B cell (primary cell): Measurements from ENCODE around the gene GPR61. TPM values are rescaled to one million over a fixed set of nuclear protein-coding genes. Genes with fewer than 3 reads are reported as not detected.

Source experiments
- ATAC-seq: fragments of 200-7000 bp; cut with Tn5 transposase; one replicate; pipeline ENCODE4 v1.10.0; 2021; ENCODE audit warnings: low read depth, mild to moderate bottlenecking, moderate number of reproducible peaks, moderate library complexity
- CTCF ChIA-PET: fragments of 350-600 bp; sonication (Branson Sonifier 250); formaldehyde crosslinking; loops from one replicate; lab custom pipeline; 2021; ENCODE audit warnings: antibody characterized with exemption, inconsistent platforms; lab: Charles Lee
- POLR2A ChIA-PET: fragments of 350-600 bp; sonication (Branson Sonifier 250); formaldehyde crosslinking; loops from one replicate; lab custom pipeline; 2021; ENCODE audit warnings: antibody characterized with exemption; lab: Charles Lee
- DNase-seq: peaks from one replicate; pipeline ENCODE4 v3.0.0; 2013
- H2AFZ ChIP-seq: 2 replicates; pipeline ENCODE4 v1.6.1; 2012; ENCODE audit warnings: mild to moderate bottlenecking, low read depth, low read length; ENCODE audit not compliant: insufficient read depth, poor library complexity, severe bottlenecking
- H3K27ac ChIP-seq, 2 donors: 1 replicate in 1 of 2; 2 replicates in 1 of 2; pipeline ENCODE4 v1.5.1; 2012 to 2013; ENCODE audit warnings: low read length in 2 of 2, mild to moderate bottlenecking in 2 of 2, moderate library complexity in 1 of 2
- H3K27me3 ChIP-seq, 4 experiments: fragments of 200-600 bp in 1 of 4; sonication (generic) in 1 of 4; replicated peaks in 1 of 4; 1 replicate in 2 of 4; 2 replicates in 2 of 4; pipeline versions ENCODE4 v1.6.1 to v1.7.0; 2013 to 2016; ENCODE audit warnings: low read length in 3 of 4, mild to moderate bottlenecking in 2 of 4, mixed read lengths in 1 of 4, moderate library complexity in 1 of 4; ENCODE audit not compliant: insufficient read depth in 4 of 4, control insufficient read depth in 3 of 4; ENCODE audit errors: control extremely low read depth in 1 of 4
- H3K36me3 ChIP-seq, 2 experiments: replicated peaks in 1 of 2; 1 replicate in 1 of 2; 2 replicates in 1 of 2; pipeline versions ENCODE4 v1.6.1 to v1.7.1; 2013; ENCODE audit warnings: low read length in 1 of 2; ENCODE audit not compliant: insufficient read depth in 2 of 2, control insufficient read depth in 1 of 2; ENCODE audit errors: control extremely low read depth in 1 of 2, extremely low read depth in 1 of 2
- H3K4me1 ChIP-seq, 2 donors: fragments of 200-600 bp in 1 of 2; sonication (generic) in 1 of 2; 1 replicate in 1 of 2; 2 replicates in 1 of 2; pipeline versions ENCODE4 v1.5.1 to v1.6.1; 2013 to 2017; ENCODE audit warnings: low read length in 2 of 2; ENCODE audit not compliant: control insufficient read depth in 2 of 2, insufficient read depth in 2 of 2
- H3K4me2 ChIP-seq: replicated peaks from 2 replicates; pipeline ENCODE3; 2012; ENCODE audit warnings: mild to moderate bottlenecking, low read depth, low read length; ENCODE audit not compliant: poor library complexity, severe bottlenecking
- H3K4me3 ChIP-seq, 5 experiments: fragments of 200-600 bp in 1 of 5; sonication (generic) in 1 of 5; 1 replicate in 3 of 5; 2 replicates in 2 of 5; pipeline versions ENCODE4 v1.5.1 to v1.7.0; 2011 to 2016; ENCODE audit warnings: low read length in 4 of 5, mild to moderate bottlenecking in 4 of 5, low read depth in 2 of 5, control low read depth in 1 of 5, moderate library complexity in 1 of 5; ENCODE audit not compliant: insufficient read depth in 1 of 5; ENCODE audit errors: control extremely low read depth in 1 of 5, extremely low read depth in 1 of 5
- H3K79me2 ChIP-seq: fragments of 200-600 bp; sonication (generic); one replicate; pipeline ENCODE4 v1.6.0; 2016; ENCODE audit warnings: low read length; ENCODE audit not compliant: control insufficient read depth, insufficient read depth
- H3K9ac ChIP-seq: fragments of 200-600 bp; sonication (generic); 2 replicates; pipeline ENCODE4 v1.6.1; 2017; ENCODE audit warnings: mild to moderate bottlenecking, low read length, moderate library complexity
- H3K9me3 ChIP-seq, 3 donors: one replicate each; pipeline versions ENCODE4 v1.6.1 to v1.7.1; 2013; ENCODE audit warnings: low read length in 2 of 3; ENCODE audit not compliant: control insufficient read depth in 2 of 3, insufficient read depth in 1 of 3; ENCODE audit errors: control extremely low read depth in 1 of 3
- H4K20me1 ChIP-seq: 2 replicates; pipeline ENCODE4 v1.6.0; 2012; ENCODE audit warnings: mild to moderate bottlenecking, low read length; ENCODE audit not compliant: insufficient read depth, control insufficient read depth, poor library complexity, severe bottlenecking
- H3K27ac Mint-ChIP-seq: one replicate; pipeline ENCODE4 v1.8.0; 2021; ENCODE audit warnings: mixed read lengths
- H3K27me3 Mint-ChIP-seq: one replicate; pipeline ENCODE4 v1.8.0; 2021; ENCODE audit warnings: mixed read lengths
- H3K4me1 Mint-ChIP-seq: one replicate; pipeline ENCODE4 v1.8.0; 2021; ENCODE audit warnings: mixed read lengths
- H3K4me3 Mint-ChIP-seq: one replicate; pipeline ENCODE4 v1.8.0; 2021; ENCODE audit warnings: mixed read lengths
- H3K9me3 Mint-ChIP-seq: one replicate; pipeline ENCODE4 v1.8.0; 2022; ENCODE audit warnings: mixed read lengths; ENCODE audit not compliant: insufficient read depth
- EZH2 ChIP-seq: IDR thresholded peaks from 2 replicates; pipeline ENCODE4 v1.6.1; 2012; ENCODE audit warnings: borderline replicate concordance, low read depth, mild to moderate bottlenecking, moderate library complexity, low read length; ENCODE audit not compliant: insufficient read depth, poor library complexity, severe bottlenecking
- intact Hi-C: fragments of 100-400 bp; cut with micrococcal nuclease; formaldehyde crosslinking; loops from one replicate; pipeline ENCODE4 v1.10.0; 2022
- polyA plus RNA-seq: library from polyadenylated mRNA; depleted of rRNA; stranded (reverse); fragments of >200 nt; gene quantifications from 2 replicates; pipeline ENCODE4 v1.2.3, GENCODE V29; 2012
- total RNA-seq, 2 donors: library from RNA; stranded (reverse); fragments of 120-200 nt in 1 of 2; gene quantifications; 1 replicate in 1 of 2; 2 replicates in 1 of 2; pipeline versions ENCODE4 v1.2.3 to v1.2.4, GENCODE V29; 2013 to 2022
- TF ChIP-seq, protein P1 (sequence below): fragments of 200-600 bp; IDR thresholded peaks from one replicate; pipeline ENCODE4 v1.8.0; 2022; ENCODE audit warnings: antibody characterized with exemption, mild to moderate bottlenecking

Gene GPR61
- total and polyA plus RNA-seq, 2 donors (not counting 1 experiment from before 2014, with no cell fraction given): not detected

DNA sequence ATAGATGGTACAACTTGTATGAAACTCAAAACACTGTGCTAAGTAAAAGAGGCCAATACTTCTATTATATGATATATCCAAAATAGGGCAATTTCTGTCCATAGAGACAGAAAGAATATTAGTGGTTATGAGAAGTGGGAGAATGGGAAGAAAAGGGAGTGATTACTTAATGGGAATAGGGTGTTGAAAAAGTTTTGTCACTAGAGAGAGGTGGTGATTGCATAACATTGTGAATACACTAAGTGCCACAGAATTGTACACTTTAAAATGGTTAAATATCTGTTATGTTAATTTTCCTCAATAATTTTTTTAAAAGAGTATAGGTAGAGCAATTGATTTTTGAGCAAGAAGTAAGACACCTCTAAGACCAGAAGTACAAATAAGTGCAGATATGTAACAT is 50.0 kb downstream of the GPR61 start:
- CTCF ChIA-PET: no interaction called here
- ATAC-seq (no peak), DNase-seq (no peak)
- Histone ChIP-seq H3K4me3 (no peak overlapping the region), H3K27me3 (no peaks in the 10 kb centered on the region), H3K9me3 (no peaks in the 10 kb centered on the region), H2AFZ (no peak overlapping the region), H3K27ac (no peak overlapping the region), H3K36me3 (peaks cover 19 to 85% of the 10 kb centered on the region in 2 experiments), H3K79me2 (no peaks in the 10 kb centered on the region), H3K9ac (no peak overlapping the region), H3K4me2 (no peak overlapping the region), H4K20me1 (peaks cover 5% of the 10 kb centered on the region), H3K4me1 (no peaks in the 10 kb centered on the region)
- Mint-ChIP-seq H3K27me3 (no peaks in the 10 kb centered on the region), H3K4me1 (no peaks in the 10 kb centered on the region), H3K4me3 (no peak overlapping the region), H3K27ac (no peak overlapping the region), H3K9me3 (no peaks in the 10 kb centered on the region)
- POLR2A ChIA-PET: no interaction called here
- TF ChIP-seq, protein P1, sequence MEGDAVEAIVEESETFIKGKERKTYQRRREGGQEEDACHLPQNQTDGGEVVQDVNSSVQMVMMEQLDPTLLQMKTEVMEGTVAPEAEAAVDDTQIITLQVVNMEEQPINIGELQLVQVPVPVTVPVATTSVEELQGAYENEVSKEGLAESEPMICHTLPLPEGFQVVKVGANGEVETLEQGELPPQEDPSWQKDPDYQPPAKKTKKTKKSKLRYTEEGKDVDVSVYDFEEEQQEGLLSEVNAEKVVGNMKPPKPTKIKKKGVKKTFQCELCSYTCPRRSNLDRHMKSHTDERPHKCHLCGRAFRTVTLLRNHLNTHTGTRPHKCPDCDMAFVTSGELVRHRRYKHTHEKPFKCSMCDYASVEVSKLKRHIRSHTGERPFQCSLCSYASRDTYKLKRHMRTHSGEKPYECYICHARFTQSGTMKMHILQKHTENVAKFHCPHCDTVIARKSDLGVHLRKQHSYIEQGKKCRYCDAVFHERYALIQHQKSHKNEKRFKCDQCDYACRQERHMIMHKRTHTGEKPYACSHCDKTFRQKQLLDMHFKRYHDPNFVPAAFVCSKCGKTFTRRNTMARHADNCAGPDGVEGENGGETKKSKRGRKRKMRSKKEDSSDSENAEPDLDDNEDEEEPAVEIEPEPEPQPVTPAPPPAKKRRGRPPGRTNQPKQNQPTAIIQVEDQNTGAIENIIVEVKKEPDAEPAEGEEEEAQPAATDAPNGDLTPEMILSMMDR: no peak
- no peak for TF ChIP-seq EZH2
- intact Hi-C loops: no loop called here

DNA sequence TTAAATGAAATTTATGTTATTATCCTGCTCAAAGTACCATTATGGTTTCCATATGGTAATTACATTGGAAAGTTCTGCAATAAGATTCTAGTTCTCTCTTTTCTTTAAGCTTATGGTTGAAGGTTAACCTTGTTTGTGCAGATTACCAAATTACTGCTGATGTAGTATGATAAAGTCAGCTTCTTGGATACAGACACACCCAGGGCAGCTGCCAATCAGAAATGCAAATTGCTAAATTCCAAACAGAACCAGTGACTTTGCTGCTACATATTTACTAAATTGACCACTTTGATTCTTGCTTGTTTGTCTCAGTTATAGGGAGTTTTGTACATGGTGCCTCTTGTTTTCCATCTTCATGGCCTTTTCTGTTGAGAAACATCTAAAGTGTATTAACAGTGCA is 53.2 kb downstream of the GPR61 start:
- Histone ChIP-seq H4K20me1 (no peaks in the 10 kb centered on the region), H2AFZ (no peak overlapping the region), H3K79me2 (no peaks in the 10 kb centered on the region), H3K9me3 (no peaks in the 10 kb centered on the region), H3K27ac (no peak overlapping the region), H3K4me2 (no peak overlapping the region), H3K4me1 (no peaks in the 10 kb centered on the region), H3K27me3 (no peaks in the 10 kb centered on the region), H3K36me3 (peaks cover 15 to 62% of the 10 kb centered on the region in 2 experiments), H3K9ac (no peak overlapping the region), H3K4me3 (no peak overlapping the region)
- CTCF ChIA-PET: no interaction called here
- Mint-ChIP-seq H3K9me3 (no peaks in the 10 kb centered on the region), H3K27ac (no peak overlapping the region), H3K4me3 (no peak overlapping the region), H3K4me1 (no peaks in the 10 kb centered on the region), H3K27me3 (no peaks in the 10 kb centered on the region)
- DNase-seq: no peak
- TF ChIP-seq, protein P1: no peak
- TF ChIP-seq EZH2: no peak
- intact Hi-C loops: no loop called here
- POLR2A ChIA-PET: no interaction called here
- no peak for ATAC-seq
